Transverse colon (tissue), 4 donors: Measurements from ENCODE around the gene NUP62.

Source experiments
- EP300 ChIP-seq: sonication (generic); formaldehyde crosslinking; IDR thresholded peaks from one replicate; pipeline ENCODE4 v1.6.1; 2017; ENCODE audit warnings: antibody characterized with exemption, low read depth
- POLR2A ChIP-seq: fragments of 450-650 bp; IDR thresholded peaks from one replicate; pipeline ENCODE4 v1.6.1; 2016; ENCODE audit warnings: antibody characterized with exemption, mild to moderate bottlenecking, moderate library complexity
- POLR2AphosphoS5 ChIP-seq, 3 donors: sonication (generic); formaldehyde crosslinking; IDR thresholded peaks; one replicate each; pipeline ENCODE4 v1.6.1; 2016; ENCODE audit warnings: antibody characterized with exemption in 3 of 3
- TF ChIP-seq, protein P1 (sequence below), 5 experiments: fragments of 200-600 bp in 3 of 5; fragments of 450-650 bp in 2 of 5; sonication (generic) in 3 of 5; IDR thresholded peaks; 1 replicate in 2 of 5; 2 replicates in 3 of 5; pipeline ENCODE4 v1.5.1; 2016 to 2017; ENCODE audit warnings: antibody characterized with exemption in 5 of 5, inconsistent platforms in 3 of 5, mild to moderate bottlenecking in 2 of 5, moderate library complexity in 1 of 5

DNA sequence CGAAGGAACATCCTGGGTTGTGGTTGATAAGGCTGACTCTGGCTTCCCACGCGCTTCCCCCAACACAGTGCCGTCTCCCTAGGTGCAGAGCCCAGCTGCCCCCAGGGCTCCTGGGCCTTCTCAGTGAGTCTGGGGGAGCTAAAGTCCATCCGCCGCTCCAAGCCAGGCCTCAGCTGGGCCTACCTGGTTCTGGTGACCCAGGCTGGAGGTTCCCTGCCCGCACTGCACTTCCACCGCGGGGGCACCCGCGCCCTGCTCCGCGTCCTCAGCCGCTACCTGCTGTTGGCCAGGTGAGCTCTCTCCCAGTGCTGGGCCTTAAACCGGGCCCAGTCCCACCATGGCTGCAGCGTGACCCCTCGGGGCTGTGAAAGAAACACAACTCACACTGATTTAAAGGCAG, 48.1 kb downstream of the NUP62 start:
- TF ChIP-seq, protein P1, sequence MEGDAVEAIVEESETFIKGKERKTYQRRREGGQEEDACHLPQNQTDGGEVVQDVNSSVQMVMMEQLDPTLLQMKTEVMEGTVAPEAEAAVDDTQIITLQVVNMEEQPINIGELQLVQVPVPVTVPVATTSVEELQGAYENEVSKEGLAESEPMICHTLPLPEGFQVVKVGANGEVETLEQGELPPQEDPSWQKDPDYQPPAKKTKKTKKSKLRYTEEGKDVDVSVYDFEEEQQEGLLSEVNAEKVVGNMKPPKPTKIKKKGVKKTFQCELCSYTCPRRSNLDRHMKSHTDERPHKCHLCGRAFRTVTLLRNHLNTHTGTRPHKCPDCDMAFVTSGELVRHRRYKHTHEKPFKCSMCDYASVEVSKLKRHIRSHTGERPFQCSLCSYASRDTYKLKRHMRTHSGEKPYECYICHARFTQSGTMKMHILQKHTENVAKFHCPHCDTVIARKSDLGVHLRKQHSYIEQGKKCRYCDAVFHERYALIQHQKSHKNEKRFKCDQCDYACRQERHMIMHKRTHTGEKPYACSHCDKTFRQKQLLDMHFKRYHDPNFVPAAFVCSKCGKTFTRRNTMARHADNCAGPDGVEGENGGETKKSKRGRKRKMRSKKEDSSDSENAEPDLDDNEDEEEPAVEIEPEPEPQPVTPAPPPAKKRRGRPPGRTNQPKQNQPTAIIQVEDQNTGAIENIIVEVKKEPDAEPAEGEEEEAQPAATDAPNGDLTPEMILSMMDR (IDR thresholded peaks at IDR 0.05) = no peak
- TF ChIP-seq EP300 (no peak), POLR2A (no peak), POLR2AphosphoS5 (IDR thresholded peaks at IDR 0.05) (no peak)
